GM21528 (cell line): ENCODE data around the gene SLFN13.
"Not testable (repeated sequence)": the region's sequence is repeated elsewhere in the genome, so short reads cannot be mapped to it uniquely, and the experiment has no call there.

Experiments
- ATAC-seq: cut with Tn5 transposase; IDR thresholded peaks from one replicate; pipeline ENCODE4 v1.9.1; 2021; ENCODE audit warnings: mild to moderate bottlenecking, moderate library complexity; ENCODE audit not compliant: unreplicated experiment, low FRiP score

The SLFN13 gene, protein sequence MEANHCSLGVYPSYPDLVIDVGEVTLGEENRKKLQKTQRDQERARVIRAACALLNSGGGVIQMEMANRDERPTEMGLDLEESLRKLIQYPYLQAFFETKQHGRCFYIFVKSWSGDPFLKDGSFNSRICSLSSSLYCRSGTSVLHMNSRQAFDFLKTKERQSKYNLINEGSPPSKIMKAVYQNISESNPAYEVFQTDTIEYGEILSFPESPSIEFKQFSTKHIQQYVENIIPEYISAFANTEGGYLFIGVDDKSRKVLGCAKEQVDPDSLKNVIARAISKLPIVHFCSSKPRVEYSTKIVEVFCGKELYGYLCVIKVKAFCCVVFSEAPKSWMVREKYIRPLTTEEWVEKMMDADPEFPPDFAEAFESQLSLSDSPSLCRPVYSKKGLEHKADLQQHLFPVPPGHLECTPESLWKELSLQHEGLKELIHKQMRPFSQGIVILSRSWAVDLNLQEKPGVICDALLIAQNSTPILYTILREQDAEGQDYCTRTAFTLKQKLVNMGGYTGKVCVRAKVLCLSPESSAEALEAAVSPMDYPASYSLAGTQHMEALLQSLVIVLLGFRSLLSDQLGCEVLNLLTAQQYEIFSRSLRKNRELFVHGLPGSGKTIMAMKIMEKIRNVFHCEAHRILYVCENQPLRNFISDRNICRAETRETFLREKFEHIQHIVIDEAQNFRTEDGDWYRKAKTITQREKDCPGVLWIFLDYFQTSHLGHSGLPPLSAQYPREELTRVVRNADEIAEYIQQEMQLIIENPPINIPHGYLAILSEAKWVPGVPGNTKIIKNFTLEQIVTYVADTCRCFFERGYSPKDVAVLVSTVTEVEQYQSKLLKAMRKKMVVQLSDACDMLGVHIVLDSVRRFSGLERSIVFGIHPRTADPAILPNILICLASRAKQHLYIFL

GRCh38 chr17:35448214-35448898 is at the start of gene SLFN13:
TSS of gene SLFN13 (minus strand) at chr17:35448766. CDS start at chr17:35445680, 3,086 bp downstream.
- peak; percentile 71 for ATAC-seq

GRCh38 chr17:35496451-35497290 is 48.1 kb upstream of the SLFN13 start:
- no peak for ATAC-seq

DNA sequence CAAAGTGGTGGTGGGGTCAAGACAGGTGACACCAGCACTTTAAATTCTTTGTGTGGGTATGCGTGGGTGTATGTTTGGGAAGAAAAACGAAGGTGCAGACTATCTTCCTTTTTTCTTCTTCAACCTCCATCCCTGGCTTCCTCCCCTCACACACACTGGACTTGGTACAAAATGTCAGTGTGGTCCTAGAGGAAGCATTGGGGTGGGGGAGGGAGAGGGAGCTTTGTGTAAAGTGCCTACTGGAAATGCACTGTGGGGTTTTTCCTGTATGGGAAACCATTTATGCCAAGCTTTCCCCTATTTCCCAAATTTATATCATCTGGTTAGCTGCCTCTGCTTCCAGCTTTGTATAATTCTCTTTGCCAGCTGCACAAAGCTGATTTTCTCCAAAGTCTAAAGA is 44.5 kb upstream of the SLFN13 start:
- ATAC-seq: no peak

DNA sequence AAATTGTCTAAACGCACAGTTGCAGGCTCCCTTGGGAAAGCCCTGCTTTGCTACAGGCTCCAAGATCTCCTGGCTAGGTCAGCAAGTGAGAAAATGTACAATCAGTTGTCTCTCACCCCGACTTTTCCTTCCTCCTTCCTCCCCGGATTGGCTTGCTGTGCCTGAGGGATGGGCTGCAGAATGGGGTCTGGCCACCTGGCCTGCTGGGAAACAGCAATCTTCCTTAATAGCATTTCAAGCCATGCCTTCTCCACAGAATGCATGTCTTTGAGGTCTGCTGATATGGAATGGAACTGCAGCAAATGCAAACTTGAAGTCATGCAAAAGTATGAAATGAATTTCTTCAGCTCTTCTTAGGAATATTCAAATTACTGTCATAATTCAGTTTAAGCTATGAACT is 42.9 kb upstream of the SLFN13 start:
- ATAC-seq: no peak

- ATAC-seq: no peak
Observed at GRCh38 chr17:35489944-35490343, 41.4 kb upstream of the SLFN13 start.

- no peak for ATAC-seq
Observed at GRCh38 chr17:35488991-35489390, 40.4 kb upstream of the SLFN13 start.

GRCh38 chr17:35486920-35487732 is 38.6 kb upstream of the SLFN13 start:
- ATAC-seq: no peak

- ATAC-seq: no peak
Observed at GRCh38 chr17:35479271-35479670, 30.7 kb upstream of the SLFN13 start.

GRCh38 chr17:35477248-35477647 is 28.7 kb upstream of the SLFN13 start:
- no peak for ATAC-seq

GRCh38 chr17:35476283-35476820 is 27.8 kb upstream of the SLFN13 start:
- ATAC-seq: no peak

GRCh38 chr17:35468475-35468874 is 19.9 kb upstream of the SLFN13 start:
- no peak for ATAC-seq

DNA sequence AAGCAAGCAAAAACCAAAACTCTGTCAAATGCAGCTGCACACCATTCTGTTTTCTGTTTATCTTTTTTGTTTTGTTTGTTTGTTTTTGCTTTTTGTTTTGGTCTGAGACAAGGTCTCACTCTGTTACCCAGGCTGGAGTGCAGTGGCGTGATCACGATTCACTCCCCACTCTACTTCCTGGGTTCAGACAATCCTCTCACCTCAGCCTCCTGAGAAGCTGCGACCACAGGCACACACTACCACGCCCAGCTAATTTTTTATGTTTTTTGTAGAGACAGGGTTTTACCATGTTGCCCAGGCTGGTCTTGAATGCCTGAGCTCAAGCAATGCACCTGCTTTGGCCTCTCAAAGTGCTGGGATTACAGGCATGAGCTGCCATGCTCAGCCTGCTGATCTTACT is 19.3 kb upstream of the SLFN13 start:
- ATAC-seq: no peak

- ATAC-seq: peak; percentile 89
Observed at GRCh38 chr17:35460354-35460851, 11.8 kb upstream of the SLFN13 start.

DNA sequence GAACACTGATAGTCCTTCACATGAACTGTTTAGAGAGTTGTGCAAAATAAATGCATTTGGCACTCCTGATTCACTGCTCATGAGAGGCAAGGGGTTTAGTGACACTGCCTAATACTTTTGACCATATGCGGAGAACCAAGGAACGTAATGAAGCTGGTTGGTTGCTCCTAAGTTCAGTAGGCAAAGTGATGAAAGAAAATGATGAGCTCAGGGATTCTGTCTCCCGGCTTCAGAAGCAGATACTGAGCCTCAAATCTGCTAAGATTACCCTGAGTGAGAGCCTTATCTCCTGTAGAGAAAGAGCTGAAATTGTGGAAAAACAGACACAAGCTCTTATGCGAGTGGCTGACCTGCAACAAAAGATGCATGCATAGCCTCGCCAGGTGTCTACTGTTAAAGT is 5.5 kb upstream of the SLFN13 start:
- not testable (repeated sequence) for ATAC-seq

DNA sequence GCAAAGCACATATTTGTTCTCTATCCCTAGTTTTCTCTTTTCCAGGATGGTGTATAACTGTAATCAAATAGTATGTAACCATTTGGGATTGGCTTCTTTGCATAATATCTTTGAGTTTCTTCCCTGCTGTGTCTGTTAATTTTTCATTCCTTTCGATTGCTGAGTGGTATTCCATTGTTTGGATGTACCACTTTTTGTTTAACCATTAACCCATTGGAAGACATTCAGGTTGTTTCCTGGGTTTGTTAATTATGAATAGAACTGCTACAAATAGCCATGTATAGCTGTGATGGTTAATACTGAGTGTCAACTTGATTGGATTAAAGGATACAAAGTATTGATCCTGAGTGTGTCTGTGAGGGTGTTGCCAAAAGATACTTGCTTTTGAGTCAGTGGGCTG is 4.6 kb upstream of the SLFN13 start:
- ATAC-seq: no peak

GRCh38 chr17:35449371-35449931 is 885 bp upstream of the SLFN13 start:
- no peak for ATAC-seq

DNA sequence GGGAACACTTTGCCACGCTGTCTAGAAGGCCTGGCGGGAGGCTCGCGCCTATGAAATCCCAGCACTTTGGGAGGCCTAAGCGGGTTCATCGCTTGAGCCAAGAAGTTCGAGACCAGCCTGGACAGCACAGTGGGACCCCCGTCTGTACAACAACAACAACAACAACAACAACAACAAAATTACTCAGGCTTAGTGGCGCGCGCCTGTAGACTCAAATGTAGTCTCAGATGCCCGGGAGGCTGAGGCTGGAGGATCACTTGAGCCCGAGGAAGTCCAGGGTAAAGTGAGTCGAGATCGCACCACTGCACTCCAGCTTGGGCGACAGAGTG is 297 bp upstream of the SLFN13 start:
- ATAC-seq: no peak

- ATAC-seq: no peak
Observed at GRCh38 chr17:35447499-35447898, 1.1 kb downstream of the SLFN13 start.

DNA sequence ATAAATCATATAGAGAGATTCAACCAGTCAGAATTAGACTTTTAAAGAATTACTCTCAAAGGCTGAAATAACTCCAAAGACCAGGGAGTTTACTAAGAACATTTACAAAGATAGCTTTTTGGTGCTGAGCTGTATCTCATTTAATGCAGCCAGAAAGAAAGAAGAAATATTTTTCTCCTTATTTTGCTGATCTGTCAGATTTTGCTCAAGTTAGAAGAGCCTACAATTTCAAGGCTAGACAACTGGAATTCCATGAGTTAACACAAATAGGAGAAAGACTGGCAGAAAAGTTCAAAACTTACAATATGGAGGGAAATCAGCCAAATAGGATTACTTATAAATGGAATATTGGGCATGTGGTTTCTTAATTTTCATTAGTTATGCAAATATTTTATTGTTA is 10.1 kb downstream of the SLFN13 start:
- no peak for ATAC-seq
